Measurements from ENCODE around the gene DNAJC6. TPM values are rescaled to one million over a fixed set of nuclear protein-coding genes. Genes with fewer than 3 reads are reported as not detected.
"Not testable (repeated sequence)": the region's sequence is repeated elsewhere in the genome, so short reads cannot be mapped to it uniquely, and the experiment has no call there.

DNAJC6 gene
- total RNA-seq (2014; rRNA removed; shearing (Covaris generic)): 4.9 and 5.2 TPM in 2 replicates

DNA sequence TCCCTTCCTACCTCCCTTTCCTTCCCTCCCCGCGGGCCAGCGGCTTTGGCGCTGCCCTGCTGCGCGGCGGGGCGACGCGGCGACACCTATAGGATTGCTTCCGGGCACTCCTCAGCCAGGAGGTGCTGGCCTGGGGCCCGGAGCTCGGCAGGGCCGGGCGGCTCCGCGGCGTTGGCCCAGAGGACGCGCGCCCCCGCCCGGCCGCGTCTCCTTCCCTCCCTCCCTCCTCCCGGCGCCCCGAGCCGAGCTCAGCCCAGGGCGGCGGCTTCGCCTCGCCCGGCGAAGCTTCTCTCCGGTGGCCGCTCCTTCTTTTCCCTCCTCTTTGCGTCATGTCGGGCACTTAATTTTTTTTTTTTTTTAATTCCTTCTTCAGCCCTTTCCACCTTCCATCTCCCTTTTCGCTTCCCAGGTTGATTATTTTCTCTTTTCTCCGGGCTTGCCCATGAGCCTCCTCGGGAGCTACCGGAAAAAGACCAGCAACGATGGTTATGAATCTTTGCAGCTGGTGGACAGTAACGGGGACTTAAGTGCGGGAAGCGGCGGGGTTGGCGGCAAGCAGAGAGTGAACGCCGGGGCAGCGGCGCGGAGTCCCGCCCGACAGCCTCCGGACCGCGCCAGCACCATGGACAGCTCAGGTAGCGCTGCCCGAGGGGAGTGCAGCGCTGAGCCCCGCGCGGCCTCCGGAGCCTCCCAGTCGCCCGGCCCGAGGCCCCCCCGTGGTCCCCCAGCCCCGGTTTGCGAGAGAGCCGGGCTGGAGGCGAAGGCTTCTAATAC lies at the start of gene DNAJC6:
DNAJC6 (plus strand) TSS at position 240 of the 774 bp plus-strand sequence; CDS start at position 443, 203 bp downstream.
- peak; percentile 68 for DNase-seq (ENCODE audit: low read depth)

DNA sequence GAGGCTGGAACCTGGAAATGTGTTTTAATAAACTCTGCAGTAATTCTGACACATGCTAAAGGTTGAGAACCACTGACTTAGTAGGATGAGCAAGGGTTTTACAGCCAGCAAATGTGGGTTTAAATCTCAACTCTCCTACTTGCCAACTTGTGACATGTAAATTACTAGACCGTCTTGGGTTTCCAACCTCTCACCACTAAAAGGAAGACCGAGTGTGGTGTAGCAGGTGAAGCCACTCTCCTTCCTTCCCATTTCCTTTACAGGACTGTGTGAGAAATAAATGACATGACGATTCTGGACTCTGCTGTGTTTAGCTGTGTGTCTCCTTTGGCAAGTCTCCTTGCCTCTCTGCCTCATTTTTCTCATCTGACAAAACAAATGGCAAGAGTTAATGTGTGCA lies 49.5 kb upstream of the DNAJC6 start:
- no peak for DNase-seq (ENCODE audit: low read depth)

DNA sequence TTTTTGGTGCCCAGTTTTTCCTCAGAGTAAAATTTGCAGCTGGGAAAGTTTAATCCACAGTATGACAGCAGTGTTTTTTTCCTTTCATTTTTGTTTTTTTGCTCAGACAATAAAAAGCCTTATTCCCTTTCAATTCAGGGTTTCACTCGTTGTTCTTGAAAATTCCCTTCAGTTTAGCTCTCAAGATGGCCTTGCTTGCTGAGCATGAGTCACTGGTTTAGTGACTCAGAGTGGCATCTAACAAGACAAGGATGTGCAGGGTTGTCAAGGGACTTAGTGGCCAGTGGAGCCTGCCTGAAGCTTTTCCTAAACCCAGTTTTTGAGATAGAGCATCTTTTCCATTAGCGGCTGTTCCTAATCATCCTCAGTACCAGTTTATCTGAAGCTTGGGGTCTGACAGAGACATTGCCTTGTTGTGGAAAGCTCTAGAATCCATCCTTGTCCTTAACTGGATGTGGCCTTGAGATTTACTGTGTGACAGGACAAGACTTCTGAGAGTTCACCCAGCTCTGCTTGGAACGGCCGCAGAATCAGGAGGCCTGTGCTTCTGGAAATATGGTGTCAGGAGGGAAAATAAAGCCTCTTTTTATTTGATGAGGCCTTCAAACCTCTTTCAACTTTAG lies 48.4 kb upstream of the DNAJC6 start:
- peak; percentile 92 for DNase-seq (ENCODE audit: low read depth)

DNA sequence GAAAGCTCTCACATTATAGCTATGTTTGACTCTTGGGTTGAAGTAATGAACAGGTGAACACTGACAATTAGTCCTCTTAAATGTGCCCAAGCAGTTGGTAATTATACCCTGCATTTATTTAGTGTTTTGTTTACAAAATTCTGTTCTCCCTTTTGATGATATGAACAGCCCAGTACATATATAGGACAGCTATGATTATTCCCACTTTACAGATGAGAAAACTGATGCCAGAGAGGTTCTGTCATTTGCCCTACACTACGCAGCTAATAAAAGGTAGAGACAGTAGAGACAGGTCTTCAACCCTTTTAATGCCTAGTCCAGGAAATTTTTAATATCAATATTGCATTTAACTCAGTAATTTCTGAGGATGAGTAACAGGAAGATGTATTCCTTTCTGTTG lies 46.1 kb upstream of the DNAJC6 start:
- DNase-seq (ENCODE audit: low read depth): no peak

DNA sequence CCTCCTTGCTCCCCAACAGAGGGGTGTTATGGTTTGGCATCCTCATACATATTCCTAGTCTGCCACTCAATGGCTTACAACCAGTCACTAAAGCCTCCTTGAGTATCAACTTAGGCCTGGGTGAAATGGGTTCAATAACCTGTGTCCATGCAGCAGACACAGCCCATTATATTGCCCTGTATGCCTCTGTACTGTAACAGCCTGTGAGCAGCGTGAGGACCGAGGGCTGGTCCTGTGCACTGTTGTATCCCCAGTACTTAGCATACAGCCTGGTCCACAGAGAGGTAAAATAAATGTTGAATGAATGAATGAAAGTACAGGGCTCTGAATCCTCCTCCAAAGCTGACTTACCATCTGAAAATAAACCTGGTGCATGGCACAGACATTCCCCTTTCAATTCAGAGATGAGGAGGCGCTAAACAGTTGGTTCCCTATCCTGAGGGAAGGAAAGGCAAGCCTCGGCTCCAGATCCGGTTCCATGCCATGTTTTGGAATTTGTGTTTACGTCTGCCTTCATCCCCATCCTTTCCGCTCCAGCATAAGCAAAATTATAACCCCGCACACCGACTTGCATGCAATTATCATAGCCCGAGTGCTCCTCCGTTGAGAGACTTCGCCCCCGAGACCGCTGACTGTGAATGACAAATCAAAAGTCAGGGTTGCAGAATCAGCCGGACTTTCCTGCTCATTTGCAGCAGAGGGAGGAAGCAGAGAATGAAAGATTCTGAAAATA lies 45.0 kb upstream of the DNAJC6 start:
- peak; percentile 85 for DNase-seq (ENCODE audit: low read depth)

DNA sequence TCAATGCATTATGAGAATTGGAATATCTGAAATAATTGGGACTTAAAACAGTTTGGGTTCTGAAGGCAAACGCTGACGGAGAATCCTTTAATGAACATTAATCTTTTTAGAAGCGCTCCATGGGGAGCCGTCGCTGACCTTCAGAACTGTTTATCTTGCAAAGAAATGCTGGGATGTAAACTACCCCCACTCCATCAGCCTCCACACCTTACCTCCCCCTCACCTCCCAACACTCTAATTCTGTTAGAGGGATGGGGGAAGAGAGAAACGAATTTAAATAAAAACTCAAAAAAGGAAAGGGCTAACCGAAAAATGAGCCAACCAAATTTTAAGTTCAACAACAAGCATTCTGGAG lies 44.1 kb upstream of the DNAJC6 start:
- no peak for DNase-seq (ENCODE audit: low read depth)

DNA sequence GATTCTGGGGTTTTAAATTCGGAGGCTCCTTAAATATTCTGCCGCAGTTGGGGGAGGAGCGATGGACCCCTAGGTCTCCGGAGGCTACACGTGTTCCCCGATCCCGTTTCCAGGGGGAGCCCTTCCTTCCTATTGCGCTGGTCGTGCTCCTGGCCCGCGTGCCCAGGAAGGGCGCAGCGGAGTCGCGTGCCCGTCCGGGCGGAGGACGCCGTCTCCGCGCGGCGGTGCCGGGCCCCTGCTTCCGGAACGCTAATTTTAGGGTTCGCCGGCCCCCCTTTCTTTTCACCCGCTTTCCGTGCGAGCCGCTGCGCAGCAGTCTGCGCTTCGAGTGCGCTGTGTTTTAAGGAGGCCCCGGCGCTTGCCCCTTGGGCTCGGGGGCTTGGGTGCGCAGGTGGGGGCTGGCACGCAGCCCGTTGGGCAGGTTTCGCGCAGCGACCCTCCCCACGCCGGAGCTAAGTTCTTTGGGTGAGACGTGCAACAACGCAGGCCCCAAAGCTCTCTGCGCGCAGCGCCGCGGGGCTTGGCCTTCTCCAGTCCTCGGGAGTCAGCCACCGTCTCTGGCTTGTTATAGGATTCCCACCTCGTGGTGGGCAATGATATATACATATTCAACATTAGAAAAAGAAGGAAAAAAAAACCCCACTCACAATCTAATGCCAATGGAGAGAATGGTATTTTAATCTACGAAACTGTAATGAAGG lies 43.5 kb upstream of the DNAJC6 start:
- peak; percentile 76 for DNase-seq (ENCODE audit: low read depth)

DNA sequence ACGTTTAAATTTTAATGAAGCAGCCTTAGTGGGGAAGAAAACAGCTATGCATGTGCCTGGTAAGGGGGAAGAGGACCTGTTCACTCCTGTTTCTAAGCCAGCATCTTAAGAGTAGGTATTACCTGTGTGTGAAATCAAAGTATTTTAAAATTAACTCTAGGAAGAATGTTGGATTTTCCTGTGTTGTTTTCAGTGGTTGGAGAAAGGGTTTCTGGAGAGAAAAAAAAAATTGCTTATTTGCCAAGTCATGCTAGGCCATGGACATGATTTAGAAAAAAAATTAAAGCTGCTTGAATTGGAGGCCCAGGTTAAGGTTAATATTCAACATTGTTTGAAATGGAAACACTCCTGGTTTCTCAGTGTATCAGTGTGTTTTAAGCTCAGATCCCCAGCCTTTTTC lies 42.9 kb upstream of the DNAJC6 start:
- DNase-seq (ENCODE audit: low read depth): no peak

DNA sequence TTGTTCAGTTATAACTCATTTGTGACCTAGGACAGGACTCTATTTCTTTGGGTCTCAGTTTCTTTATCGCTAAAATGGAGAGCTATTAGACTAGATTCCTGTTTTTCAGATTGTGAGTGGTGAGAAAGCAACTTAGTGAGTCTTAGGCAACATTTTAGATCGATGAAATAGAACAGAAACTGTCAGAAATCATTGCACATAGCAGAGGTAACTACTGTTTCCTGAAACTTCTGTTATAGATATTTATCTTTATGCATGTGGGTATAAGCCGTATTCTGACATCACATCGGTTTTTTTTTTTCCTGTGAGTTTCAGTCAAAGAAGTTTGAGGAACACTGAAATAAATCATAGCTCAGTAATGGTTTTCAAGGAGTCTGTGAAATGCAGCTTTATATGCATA lies 42.1 kb upstream of the DNAJC6 start:
- no peak for DNase-seq (ENCODE audit: low read depth)

DNA sequence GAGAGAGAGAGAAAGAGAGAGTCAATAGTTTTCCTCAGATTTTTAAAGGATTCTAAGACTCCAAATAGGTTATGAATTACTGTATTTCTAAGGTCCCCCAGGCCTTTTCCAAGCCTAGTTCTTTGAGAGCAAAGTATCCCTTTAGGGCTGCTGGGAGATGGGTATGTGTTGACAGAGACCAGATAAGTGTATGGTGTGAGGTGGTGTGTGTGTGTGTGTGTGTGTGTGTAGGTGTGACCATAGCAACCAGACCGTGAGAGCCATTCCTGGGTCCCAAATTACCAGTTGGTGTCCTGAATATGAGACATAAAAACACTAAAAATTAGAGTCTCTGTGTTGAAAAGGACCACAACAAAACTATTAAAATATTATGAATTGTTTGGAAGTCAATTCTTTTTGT lies 41.7 kb upstream of the DNAJC6 start:
- no peak for DNase-seq (ENCODE audit: low read depth)

DNA sequence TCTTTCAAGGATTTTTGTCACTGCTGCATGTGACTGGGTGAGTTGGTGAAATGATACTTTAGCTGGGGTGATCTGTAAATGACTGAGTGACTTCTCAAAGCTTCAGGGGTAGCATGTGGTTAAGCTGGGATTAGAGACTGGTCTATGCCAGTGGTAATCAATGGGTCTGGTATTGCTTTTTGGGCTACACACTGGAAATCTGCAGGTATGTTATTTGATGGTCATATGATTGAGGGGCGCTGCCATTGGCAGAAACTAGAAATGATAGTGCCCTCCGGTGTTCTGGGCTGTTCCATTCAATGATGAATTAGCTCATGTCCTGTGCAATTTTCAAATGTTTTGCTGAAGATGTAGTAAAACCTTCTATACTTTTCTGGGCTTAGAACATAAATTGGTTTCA lies 39.7 kb upstream of the DNAJC6 start:
- DNase-seq (ENCODE audit: low read depth): no peak

DNA sequence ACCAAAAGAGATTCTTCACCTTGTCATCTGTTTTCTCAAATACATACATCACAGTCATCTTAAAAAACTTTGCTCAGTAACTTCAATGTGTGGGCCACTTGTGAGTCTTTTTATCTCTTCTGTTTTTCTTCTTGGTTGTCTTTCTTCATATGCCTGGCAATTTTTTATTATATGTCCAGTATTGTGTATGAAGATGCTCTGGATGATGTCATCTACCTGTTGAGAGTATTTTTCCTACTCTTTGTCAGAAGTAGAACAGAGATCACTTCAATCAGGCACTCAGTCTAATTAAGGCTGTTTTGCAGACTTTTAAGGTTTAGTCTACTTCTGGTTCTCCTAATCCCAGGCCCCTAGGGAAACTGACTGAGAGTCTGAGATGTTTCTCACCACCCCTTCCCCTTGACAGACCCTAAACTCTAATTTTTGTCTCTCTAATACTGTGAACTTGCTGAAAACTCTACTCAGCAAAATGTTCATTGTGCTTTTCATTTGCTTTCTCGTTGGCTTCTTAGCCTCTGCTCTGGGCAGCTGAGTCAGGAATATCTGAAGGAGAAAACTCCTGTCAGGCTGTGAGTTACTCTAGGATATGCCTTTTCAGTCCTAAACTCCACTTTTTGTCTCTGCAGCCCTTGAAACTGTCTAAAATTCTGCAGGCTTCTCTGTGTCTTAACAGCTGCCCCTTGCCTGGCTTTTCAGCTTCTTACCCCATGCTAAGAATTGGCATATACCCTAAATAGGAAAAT lies 33.0 kb upstream of the DNAJC6 start:
- DNase-seq (ENCODE audit: low read depth): no peak

DNA sequence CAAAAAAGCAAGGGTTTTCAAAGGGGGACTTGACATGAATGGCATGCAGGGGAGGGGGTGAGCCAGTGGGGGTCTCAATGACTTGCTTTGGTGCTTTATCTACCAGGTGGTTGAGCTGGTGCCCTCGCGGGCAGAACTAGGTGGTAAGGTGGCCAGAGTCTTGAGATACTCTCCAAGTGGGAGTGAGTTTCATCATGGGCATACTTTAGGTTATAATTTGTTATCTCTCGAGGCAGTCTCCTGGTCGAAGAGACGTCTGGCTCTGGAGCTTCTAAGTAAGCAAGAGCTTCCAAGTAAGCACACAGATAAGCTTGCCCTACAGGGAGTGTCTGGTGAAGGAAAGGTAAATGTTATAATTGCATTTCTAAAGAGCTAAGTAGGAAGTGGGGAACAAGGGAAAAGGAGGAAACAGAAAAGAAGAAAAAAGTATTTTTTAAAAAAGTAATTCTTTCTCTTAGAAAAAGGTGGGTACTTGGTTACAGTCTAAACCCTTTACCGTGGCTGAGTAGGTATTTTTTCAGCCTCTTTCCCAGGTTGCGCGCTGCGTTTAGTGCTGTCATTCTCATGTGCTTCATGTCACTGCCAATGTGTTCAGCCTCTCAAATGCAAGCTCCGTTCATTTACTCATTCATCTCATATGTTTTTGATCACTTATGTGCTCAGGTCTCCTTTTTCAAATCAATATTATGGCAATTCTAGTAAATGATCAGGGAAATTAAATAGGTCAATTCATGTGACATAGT lies 31.6 kb upstream of the DNAJC6 start:
- no peak for DNase-seq (ENCODE audit: low read depth)

DNA sequence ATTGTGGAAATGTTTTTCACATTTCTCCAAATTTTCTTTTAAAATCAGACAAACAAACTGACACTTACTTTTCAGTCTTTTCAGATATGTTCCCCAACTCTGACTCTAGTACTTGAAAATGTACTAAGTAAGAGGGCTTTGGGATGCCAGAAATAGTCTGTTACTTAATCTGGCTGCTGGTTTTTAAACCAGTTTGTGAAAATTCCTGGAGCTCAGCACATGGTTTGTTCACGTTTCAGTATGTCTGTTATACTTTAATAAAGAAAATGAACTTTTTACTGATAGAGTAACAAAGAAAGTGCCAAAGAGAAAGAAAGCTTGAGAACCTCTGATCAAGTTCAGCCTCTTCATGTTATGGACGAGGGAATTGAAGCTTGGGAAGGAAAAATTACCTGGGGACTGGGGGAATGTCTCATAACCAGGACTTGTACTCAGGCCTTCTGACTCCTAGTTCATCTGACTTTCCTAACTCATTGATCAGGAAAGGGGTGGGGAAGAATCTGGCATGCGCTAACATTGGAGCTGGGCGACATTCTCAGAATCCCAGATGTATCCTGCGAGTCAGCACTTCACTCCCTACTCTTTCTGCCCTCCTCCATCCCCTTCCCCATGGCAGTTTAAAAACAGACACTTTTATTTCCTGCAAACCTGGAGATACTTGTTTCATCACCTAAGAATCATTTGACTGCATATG lies 30.8 kb upstream of the DNAJC6 start:
- DNase-seq (ENCODE audit: low read depth): no peak

DNA sequence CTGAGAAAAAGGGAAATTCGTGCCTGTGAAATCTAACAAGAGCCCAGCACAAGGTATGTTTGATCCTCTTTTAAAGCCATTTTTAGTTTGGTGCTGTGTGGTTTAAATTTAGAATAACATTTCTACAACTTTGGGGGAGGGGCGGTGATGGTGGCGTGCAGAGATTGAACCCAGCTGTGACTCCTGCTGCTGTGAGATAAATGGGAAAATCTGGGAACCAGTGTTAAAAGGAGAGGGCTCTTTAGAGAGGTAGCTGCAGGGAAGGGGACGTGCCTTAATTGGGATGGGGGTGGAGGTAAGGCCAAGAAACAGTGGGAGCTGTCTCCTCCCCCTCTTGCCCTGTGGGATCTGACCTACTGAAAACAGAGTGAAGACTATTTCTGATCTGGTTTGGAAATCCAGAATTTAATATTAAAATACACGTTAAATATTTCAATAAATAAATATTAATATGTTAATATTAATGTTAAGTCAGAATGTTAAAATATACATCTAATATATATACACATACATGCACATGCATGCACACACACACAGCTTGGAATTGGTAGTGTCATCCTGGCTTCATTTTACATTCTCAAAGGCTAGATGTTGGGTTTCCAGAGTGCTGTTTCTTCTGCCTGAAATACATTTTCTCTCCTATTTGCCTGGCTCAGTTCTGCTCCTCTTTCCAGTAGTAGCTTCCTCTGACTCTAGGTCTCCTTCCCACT lies 30.1 kb upstream of the DNAJC6 start:
- DNase-seq (ENCODE audit: low read depth): no peak

DNA sequence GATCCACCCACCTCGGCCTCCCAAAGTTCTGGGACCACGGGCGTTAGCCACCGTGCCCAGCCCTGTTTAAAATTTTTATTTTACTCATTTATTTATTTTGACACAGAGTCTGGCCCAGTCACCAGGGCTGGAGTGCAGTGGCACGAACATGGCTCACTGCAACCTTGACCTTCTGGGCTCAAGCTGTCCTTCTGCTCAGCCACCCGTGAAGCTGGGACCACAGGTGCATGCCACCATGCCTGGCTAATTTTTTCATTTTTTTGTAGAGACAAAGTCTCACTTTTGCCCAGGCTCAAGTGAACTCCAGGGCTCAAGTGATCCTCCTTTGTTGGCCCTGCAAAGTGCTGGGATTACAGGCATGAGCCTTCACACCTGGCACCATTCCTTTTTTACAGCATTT lies 27.5 kb upstream of the DNAJC6 start:
- no peak for DNase-seq (ENCODE audit: low read depth)

DNA sequence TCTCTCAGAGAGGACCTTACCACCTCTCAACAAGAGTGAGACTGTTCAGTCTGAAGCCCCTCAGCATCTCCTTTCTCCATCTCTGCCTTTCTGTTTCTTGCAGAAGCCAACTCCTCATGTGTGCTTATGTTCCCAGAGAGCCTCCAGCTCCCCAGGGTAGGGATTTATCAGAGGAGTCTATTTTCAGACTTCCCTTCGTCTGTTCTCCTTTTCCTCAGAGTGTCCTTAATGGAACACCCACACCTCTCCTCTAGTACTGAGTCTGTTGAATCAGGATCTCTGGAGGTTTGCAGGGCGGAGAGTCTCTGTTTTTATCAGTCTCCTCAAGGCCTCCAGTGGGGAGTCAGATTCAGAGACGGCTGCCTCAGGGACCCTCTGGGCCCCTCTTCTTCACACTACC lies 25.1 kb upstream of the DNAJC6 start:
- DNase-seq (ENCODE audit: low read depth): no peak

DNA sequence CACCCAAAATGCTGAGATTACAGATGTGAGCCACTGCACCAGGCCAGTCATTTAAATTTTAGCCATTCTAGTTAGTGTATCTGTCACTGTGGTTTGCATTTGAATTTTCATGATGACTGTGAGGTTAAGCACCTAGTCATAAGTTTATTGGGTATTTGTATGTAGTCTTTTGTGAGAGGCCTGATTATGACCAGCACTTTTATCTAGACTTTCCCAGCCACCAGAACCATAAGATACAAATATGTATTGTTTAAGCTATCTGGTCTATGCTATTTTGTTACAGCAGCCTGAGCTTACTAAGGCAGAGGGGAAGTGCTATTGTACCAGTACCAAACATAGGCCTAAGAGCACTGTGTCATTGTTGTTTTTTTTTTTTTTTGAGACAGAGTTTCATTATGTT lies 19.9 kb upstream of the DNAJC6 start:
- no peak for DNase-seq (ENCODE audit: low read depth)

DNA sequence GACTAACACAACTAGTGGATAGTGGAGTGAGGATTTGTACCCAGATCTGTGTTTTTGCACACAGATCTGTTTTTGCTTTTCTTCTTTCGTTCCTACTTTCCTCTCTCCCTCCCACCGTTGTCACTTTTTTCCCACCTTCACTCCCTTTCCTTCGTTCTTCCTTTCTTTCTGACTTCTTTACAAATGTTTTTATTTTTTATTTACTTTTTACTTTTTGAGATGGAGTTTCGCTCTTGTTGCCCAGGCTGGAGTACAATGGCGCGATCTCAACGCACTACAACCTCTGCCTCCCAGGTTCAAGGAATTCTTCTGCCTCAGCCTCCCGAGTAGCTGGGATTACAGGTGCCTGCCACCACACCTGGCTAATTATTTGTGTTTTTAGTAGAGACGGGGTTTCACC lies 17.5 kb upstream of the DNAJC6 start:
- DNase-seq (ENCODE audit: low read depth): not testable (repeated sequence)

All from RPMI7951 (cell line).